Midbrain (tissue), 1 donor: ENCODE data around the gene ZG16B.

Source experiments
- DNase-seq: peaks from one replicate; lab custom pipeline; 2025; lab: John Stamatoyannopoulos, UW

The ZG16B gene

GRCh38 chr16:2825049-2825742 is 4.9 kb upstream of the ZG16B start:
- no peak for DNase-seq

- no peak for DNase-seq
Observed at GRCh38 chr16:2825906-2826305, 4.2 kb upstream of the ZG16B start.

- no peak for DNase-seq
Observed at GRCh38 chr16:2826591-2827373, 3.3 kb upstream of the ZG16B start.

GRCh38 chr16:2827374-2827791 is 2.7 kb upstream of the ZG16B start:
- DNase-seq, result no peak

GRCh38 chr16:2827831-2828520 is 2.1 kb upstream of the ZG16B start:
- no peak for DNase-seq

GRCh38 chr16:2828521-2828840 is 1.6 kb upstream of the ZG16B start:
- DNase-seq, result no peak

- no peak for DNase-seq
Observed at GRCh38 chr16:2828876-2829430, 1.1 kb upstream of the ZG16B start.

- no peak for DNase-seq
Observed at GRCh38 chr16:2830355-2830695, 222 bp downstream of the ZG16B start.

GRCh38 chr16:2831203-2831602 is 1.1 kb downstream of the ZG16B start:
- no peak for DNase-seq

GRCh38 chr16:2833776-2834175 is 3.7 kb downstream of the ZG16B start:
- DNase-seq, result no peak

- DNase-seq, result no peak
Observed at GRCh38 chr16:2834968-2835367, 4.9 kb downstream of the ZG16B start.

GRCh38 chr16:2835638-2836493 is 5.8 kb downstream of the ZG16B start:
- no peak for DNase-seq

GRCh38 chr16:2836646-2837508 is 6.8 kb downstream of the ZG16B start:
- DNase-seq, result no peak

- DNase-seq, result peak; percentile 81
Observed at GRCh38 chr16:2838928-2839327, 8.8 kb downstream of the ZG16B start.

- DNase-seq, result no peak
Observed at GRCh38 chr16:2839650-2840450, 9.7 kb downstream of the ZG16B start.

- no peak for DNase-seq
Observed at GRCh38 chr16:2840914-2841313, 10.8 kb downstream of the ZG16B start.

- DNase-seq, result no peak
Observed at GRCh38 chr16:2841606-2842339, 11.7 kb downstream of the ZG16B start.

- DNase-seq, result peak; percentile 34
Observed at GRCh38 chr16:2842340-2843000, 12.4 kb downstream of the ZG16B start.

GRCh38 chr16:2843526-2843925 is 13.4 kb downstream of the ZG16B start:
- no peak for DNase-seq
